Cortex of kidney (tissue), 1 donor: Measurements from ENCODE around the gene ADAMTSL1.

Experiments used
- DNase-seq: peaks from one replicate; lab custom pipeline; 2025; lab: John Stamatoyannopoulos, UW

Gene ADAMTSL1

DNA sequence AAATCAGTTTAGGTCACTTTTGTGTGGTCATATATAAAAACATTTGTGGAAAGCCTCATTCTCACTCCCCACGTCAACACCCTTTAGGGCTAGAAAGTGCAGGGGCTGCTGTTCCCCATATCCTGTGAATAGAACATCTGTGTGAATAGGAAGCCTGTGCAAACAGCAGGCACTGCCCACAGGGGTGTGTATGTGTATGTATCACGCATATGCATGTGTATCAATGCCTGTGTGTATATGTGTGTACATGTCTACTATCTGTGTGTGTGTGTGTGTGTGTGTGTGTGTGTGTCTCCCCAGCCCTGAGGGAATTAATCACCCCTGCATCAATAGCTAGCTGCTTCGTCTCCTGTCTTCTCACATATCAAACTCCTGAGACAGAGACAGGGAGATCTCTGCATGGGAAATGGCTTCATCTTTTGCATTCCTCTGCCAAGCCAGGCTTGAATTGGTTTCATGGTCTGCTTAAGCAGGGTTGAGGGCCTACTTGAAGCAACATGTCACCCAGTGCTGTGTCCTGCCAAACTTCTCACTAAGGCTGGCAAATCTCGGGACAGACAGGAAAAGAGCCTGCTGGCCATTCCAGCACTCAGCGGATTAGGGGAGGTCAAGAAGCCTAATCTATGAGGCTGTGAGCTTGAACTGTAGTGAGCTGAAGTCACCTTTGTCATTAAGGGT is 265.8 kb downstream of the ADAMTSL1 start:
- DNase-seq: no peak

DNA sequence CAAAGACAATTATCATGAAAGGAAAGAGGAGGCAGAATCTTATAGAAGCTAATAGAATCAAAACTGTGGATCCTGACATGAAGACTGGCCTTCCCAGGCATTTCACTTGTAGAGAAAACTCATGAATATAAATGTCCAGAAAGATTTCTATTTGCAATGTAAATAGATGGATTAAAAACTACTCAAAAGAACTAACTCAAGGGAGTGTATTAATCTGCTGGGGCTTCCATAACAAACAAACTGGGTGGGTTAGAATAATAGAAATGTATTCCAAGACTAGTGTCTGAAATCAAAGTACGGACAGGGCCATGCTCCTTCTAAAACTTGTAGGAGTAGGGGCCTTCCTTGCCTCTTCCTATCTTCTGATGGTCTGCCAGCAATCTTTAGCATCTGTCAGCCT is 267.4 kb downstream of the ADAMTSL1 start:
- DNase-seq: no peak

DNA sequence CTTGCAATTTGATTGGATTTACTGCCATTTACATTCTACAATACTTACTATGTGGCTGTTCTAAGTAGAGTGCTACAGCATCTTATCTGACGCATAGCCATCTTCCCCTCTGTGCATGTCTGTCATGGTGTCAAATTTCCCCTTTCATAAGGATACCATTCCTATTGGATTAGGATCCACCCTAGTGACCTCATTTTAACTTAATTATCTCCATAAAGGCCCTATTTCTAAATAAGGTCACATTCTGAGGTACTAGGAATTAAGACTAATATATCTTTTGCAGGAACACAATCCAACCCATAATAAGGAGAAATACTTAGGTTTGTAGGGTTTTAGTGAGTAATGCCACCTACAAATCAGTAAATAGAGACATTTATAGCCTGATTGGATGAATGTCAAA is 268.0 kb downstream of the ADAMTSL1 start:
- DNase-seq: no peak

DNA sequence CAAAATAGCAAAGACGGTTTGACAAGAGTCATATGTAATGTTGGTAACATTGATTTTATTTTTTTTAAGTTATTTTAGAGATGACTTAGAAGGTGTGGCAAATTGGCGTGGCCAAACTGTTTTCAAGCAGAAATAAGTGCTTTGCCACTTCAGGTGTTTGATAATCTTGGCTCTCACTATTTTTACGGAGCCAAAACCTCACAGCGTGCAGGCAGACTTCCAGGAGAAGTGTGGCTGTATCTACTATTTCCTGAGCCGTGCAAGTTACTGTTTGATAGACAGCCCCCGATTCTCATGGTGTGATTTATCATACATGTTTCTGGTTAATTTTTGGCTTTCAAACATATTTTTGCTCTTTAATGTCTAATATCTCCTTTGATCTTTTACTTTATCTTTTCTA is 269.5 kb downstream of the ADAMTSL1 start:
- DNase-seq: no peak

DNA sequence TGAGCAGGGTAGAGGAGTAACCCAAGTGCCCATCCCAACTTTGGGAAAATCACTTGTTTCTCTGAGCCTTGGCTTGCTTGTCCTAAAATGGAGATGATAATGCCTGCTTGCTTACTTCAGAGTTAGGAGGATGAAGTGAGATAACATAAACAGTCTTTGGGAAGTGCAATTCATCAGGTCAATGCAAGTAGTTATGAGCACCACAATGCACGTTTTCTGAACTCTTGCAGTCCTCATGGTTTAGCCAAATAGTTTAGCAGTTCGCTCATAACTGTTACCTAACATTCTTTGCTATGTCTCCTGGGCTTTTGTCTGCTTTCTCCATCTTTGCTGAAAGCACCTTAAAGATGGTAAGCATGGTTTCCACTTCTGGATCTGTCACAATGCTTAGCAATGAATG is 270.0 kb downstream of the ADAMTSL1 start:
- no peak for DNase-seq

DNA sequence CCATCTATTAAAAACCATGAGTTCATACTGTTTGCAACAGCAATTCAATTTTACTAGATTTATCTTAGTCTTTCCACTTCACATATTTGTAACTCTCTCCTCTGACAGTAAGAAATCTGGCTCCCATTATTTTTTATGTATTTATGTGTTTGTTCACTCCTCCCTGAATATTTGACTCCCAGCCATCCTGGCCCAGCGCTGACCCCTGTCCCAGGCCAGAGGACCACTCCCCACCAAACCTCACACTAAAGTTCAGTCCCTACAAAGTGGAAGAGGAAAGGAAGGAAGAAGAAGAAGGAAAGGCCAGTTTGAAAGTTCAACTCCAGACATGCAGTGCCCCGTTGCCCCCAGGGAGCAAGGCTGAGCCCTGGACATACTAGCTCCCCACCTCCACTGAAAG is 271.8 kb downstream of the ADAMTSL1 start:
- DNase-seq: no peak

DNA sequence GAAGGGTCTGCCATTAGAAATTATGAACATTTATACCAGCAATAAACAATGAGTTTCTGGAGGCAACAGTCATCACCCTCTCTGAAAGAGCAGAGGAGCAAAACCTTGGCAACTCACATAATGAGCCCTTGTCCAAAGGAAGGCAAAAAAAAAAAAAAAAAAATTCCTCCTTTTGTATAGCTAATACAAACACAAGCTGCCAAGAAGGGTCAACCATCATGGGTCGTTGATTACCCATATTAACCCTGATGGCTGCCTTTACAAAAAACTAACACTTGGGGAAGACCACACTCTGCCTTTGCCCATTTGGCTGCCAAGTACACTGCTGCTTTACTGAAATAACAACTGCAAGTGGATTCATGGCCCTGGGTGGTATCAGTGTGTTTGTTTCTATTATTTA is 272.7 kb downstream of the ADAMTSL1 start:
- no peak for DNase-seq

DNA sequence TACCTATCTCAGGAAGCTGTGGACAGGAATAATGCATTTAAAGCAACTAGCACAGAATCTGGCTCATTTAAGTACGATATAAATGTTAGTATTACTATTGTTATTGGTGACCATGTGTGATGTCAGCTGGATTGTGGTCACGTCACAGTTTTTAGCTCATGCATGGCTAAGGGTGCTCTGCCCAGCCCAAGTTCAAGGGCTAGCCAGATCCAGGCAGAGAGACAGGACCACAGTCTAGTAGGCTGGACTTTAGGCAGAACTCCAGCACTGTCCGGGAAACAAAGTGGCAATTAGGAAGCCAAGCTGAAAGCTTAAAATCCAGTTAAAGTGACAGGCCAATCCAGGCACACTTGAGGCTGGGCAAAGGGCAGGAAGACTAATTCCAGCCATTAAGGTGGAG is 273.6 kb downstream of the ADAMTSL1 start:
- no peak for DNase-seq

DNA sequence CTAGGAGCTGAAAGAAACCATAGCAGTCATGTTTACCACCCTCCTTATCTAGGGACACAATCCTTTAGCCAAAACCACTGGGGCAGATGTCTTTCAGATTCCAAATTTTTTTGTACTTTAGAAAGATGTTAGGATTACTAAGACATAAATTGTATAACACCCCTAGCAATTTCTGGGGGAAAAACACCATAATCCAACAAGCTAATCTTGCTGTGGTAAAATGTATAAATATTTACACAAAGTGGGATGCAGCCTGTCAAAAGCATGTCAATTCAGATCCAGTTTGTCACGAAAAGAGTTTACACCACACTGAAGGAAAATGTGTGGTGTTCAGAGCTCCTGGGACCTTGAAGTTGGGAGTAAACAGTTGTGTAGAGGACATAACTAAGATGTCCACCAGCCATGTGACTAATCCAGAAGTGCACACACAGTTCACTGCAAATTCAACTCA is 274.3 kb downstream of the ADAMTSL1 start:
- DNase-seq: no peak

DNA sequence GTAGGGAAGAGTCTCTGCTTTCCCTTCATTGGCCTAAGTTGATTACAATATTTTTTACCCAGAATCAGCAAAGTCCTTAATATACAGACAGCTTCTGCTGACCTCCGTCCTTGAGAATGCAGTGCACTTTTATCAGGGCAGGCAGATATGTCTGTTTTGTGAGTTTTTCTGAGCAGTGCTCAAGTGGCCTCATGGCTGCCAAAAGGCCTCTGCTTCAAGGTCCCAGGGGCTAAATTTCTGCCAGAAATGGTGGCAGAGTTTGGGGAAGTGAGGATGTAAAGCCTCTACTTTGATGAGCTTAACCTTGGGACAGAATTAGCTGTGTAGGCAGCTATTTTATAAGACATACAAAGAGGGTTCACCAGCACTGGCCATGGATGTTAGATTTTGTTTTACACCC is 275.8 kb downstream of the ADAMTSL1 start:
- no peak for DNase-seq

DNA sequence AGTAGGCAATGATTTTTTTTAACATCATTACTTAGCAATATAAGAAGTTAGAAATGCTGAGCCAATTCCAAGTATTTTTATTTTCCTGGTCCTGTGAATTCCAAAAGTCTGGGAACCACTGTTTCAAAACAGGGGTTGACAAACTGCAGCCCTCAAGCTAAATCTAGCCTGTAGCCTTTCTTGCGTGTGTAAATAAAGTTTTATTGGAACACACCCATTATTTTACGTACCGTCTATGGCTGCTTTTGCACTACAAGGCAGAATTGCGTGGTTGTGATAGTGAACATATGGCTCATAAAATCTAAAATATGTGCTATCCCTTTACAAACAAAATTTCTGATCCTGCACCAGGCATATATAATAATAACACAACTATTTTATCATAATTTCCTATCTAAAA is 280.0 kb downstream of the ADAMTSL1 start:
- no peak for DNase-seq

DNA sequence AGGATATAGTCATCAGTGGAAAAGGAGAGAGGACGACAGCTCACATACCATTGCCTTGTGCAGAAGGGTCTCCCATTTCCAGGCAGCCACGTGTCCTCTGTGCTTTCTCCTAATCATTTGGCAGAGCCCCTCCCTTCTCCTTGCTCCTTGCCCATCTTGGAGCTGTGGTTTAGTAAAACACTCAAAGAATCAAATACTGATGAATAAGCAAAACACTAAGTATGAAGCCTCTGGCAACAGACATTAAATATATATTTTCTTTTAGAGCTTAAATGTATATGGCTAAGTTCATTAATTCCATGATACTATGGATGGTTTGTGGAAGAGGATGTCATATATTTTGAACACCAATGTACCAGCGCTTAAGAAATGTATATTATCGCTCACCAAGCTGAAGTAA is 280.6 kb downstream of the ADAMTSL1 start:
- DNase-seq: no peak

DNA sequence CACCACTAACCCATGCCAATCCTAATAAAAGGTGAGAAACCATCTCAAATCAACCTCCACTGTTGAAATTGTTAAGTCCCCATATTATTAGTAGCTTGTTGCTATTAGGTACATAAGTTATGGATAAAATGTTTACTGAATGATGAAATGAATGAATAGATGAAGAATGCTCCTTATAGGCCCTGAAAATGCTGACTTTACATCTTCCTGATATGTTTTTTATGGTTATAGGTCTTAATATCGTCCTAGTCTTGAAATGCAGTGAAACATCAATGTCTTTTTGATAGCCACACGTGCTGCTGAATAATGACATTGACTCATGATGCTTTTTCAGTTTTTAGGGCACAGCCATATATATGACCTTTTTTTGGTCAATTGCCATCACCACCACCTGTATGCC is 281.3 kb downstream of the ADAMTSL1 start:
- no peak for DNase-seq

DNA sequence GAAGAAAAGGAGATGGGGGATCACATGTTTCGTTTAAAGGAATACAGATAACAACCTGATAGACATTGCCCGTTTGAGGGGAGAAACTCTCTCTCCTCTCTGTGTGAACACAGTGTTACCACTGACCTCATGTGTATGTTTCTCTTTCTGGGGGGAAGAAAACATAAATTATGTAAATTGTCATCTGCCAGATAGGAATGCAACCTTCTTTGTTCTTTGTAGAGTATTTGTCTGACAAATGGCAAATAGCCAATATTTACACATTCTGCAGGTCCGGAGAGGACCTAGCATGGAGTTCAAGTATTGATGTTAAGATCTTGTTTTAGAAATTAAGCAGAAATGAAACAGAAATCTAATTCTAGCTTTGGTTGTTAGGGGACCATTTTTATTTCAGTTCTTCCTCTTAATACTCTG is 282.8 kb downstream of the ADAMTSL1 start:
- DNase-seq: no peak

DNA sequence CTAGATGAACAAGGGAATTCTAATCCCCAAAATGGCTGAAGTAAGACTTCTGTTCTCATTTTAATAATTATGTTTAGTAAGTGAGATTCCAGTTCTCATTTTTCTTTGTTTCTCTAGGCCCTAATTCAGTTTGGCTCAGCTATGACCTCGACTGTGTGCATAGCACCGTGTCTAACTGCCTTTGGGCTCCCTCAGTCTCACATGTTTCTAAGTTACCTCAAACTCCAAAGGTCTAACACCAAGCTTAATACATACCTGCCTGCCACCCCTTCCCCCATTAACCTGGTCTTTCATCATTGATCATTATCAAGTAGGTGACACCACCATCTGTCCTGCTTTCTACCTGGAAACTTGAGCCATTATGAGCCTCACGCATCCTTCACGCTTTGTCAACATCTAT is 285.9 kb downstream of the ADAMTSL1 start:
- DNase-seq: no peak

DNA sequence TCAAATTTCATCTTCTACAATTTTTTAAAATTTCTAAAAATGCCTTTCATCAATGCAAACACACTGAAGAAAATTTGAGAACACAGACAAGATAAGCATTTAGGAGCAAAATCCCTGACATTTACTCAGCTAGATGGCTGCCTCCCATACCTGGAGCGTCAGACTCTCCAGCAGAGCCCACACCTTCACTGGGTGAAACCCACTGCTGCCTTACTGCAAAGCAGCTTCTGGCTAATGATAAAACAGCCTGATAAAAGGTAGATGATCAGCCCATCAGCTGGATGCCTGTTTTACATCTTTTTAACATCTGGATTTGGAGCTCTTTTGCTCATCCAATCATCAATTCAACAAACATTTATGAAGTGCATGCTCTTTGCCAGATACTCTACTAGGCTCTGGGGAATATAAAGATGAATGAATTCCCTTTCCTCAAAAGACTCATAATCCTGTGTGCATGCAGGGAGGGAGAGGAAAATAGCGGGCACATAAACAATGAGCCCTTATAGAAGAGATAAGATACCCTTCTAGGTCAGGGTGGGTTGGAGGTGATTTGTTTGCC is 287.9 kb downstream of the ADAMTSL1 start:
- DNase-seq: no peak

DNA sequence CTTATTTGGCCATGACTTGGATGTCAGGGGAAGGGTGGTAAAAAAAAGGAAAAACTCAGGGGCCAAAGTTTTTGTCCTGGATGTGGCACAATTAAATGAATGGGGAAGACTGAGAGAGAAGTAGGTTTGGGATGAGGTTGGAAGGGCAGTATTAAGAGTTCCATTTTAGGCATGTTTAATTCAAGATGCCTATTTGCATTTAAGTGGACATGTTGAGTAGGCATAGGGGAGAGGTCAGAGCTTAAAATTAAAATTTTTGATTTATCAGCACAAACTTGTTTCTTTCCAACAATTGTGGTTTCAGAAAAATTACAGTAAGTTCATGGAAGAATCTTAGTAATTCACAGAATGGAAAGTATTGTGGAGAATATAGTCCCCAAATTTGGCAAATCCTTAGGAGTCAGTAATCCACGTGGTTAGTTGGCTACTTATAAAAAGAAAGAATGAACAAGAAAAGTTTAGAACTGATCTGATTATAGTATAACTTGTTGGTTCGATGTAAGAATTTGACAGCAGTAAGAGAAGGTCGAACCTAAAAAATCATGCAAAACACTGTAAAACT is 293.1 kb downstream of the ADAMTSL1 start:
- DNase-seq: no peak

DNA sequence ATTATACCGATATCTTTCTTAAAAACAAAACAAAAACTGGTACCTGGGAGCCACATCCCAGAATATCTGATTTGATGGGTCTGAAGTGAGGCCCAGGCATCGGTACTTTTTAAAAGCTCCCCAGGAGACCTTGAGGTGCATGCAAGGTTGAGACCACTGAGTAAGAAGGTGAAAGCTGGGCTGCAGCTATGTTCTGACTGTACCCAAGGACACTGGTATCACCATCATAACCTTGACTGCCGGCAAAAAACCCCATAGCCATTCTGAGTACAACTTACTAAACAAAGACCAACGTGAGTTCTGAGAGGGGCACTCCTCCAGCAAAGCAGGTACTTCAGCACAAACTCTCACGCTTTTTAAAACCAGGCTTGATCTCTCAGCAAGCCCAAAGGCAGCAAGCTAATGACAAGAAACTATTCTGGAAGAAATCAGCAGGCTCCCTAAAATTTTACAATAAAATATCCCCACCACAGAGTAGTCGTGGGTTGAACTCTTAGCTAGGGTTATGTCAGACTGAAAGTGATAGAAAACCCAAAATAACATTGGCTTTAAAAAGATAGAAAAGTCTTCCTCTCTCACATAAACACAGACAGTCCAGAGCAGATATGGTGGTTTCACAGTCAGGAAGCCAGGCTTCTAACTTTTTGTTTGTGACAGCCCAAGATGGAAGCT is 295.1 kb downstream of the ADAMTSL1 start:
- no peak for DNase-seq

DNA sequence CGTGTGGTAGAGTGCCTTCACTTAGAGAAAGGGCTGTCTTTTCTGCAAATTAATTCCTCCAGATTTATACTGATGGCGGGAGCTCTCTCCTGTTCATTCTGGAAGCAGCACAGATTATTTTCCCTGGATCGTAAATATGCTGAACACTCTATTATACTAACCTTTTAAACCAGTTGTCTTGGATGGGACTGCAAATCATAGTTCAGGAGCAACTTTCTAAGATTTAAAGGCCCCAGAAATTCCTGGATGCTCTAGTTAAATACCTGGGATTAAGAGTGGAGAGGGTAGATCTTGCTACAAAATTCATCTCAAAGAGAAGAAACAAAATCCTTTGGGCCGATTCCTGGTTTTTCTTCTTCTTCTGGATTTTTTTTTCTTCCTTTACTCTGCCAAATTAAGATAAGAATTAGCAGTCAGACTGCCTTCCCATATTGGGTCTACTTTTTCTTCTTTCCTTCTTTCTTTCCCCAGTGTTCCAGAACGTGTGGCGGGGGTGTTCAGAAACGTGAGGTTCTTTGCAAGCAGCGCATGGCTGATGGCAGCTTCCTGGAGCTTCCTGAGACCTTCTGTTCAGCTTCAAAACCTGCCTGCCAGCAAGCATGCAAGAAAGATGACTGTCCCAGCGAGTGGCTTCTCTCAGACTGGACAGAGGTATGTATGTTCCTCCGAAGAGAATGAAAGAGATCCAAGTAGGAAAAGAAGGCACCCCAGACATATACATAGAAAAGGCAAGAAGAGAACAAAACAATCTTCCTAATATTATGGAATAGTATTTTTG is 296.4 kb downstream of the ADAMTSL1 start:
- DNase-seq: no peak

DNA sequence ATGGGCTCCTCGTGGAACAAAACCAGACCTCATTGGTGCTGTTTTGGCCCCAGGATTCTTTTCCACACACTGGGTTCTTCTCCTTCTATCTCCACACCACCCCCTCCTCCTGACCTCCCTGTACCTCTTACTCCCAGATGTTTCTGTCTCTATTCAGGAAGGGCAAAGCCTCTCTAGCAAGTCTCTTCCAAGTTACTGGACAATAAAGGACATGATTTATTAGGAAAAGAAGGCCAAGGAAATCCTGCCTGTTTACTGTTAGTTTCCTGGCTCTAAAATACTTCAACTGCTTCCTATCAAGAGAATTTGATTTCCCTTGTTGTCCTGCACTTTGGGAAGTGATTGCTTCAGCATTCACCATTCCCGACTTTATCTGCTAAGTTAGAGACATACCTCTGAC is 297.1 kb downstream of the ADAMTSL1 start:
- no peak for DNase-seq

DNA sequence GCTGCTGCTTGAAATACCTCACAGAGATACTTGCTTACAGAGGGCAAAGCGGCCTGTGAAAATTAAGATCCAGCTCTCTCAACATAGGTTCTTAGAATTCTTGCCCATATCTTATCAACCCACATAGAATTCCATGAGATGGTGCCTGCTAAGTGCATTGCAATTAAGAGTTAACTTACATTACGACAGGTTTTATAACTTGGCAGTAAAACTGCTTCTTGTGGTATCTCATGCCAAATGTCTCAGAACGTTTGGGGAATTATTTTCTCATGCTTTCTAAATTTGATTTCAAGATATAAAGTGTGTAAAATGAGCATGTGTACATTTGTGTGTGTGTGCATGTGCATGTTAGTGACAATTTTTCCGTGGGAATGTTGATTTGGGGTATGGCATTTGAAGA is 297.8 kb downstream of the ADAMTSL1 start:
- DNase-seq: no peak

DNA sequence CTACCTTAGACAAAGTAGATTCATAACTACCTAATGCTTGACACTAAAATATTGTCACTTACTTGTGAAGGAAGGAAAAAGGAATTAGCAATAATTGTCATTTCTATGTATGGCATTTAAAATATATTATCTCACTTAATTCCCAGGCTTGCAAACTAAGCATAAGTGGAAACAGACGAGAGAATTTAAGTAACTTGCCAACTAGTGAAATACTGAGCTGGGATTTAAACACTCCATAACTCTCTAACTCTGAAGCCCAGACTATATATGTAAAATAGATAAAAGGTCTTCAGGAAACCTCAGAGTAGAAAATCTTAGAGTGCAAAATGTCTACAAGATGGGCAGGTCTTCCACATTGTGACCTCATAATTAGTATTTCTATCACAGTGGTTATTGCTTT is 301.3 kb downstream of the ADAMTSL1 start:
- no peak for DNase-seq

DNA sequence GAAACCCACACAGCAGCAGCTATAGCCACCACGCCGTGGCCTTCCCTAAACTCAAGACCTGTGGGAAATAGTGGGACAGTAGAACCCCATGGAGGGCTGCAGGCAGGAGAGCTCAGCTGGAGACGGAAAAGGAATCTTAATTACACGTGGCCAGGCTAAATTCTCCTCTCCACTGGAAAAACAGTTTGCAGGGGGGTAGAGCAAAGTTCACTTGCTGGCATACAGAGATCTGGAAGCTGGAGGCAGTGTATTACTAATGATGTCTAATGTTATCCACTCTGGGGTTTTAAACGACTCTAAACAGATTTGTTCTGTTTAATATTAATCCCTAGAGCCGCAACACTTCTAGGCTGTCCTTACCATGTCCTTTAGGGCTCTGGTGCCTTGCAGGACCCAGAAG is 302.0 kb downstream of the ADAMTSL1 start:
- no peak for DNase-seq
